SHP77 treated with DMSO at 0.1 percent for 48 hours (cell line): ENCODE data around the gene MRPL37.

Source experiments
- DNase-seq: peaks from one replicate; lab custom pipeline; 2025; lab: John Stamatoyannopoulos, UW

MRPL37 gene

DNA sequence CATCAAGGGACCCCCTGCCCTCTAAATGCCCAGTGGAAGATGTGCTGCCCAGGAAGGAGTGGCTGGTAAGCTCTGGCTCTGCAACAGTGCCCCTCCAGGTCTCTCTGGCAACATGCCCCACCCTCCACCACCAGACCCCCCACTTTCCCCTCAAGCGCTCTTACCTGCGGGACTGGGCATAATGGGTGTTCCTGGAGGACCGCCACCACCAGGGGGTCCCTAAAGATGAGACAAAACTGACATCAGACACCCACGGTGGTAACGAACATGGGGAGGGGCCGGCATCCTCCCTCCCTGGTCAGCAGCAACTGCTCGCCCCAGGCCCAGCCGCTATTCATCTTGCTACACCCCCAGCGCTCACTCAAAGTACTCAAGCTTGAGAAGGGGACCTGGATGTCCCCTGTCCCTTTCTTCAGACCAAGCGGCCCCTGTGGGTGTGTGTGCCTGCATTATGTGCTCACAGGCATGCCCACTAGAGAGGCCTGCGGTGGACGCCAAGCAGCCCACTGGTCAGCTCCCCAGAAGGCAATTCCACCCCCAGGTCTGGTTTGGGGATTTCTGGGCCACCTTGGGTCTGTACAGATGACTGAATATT lies 40.9 kb downstream of the MRPL37 start:
- no peak for DNase-seq

DNA sequence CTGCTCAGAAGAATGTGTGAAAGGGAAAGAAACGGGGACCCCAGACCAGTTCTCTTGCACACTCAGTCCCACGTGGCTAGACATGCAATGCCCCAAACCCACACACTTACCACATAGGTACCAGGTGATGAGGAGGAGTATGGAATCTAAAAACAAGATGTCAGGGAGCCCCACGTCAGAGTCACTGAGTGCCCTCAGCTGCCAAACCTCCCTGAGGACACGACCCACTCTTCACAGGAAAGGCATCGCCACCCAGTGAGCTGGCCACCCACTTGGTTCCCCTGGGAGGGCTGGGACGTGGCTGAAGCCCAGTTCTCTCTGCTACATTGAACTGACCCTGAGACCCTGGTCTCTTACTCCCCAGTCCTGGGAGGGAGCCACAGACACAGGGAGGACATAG lies 41.4 kb downstream of the MRPL37 start:
- no peak for DNase-seq

DNA sequence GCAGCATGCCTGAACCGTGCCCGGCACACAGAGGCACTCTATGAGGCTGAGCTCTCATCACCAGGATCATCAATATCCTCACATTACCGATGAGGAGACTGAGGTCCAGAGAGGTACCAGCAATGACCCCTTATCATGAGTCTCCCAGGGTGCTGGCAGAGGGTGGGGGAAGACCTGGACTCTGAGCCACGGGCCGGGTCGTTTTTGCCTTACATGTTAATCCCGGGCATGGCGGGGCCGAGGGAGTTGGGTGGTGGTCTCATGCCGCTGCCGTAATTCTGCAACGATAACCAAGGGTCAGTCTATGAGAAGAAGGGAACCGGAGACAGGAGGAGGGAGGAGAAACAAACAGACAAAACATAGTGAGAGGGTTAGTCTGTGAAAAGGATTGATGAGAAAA lies 43.1 kb downstream of the MRPL37 start:
- no peak for DNase-seq

DNA sequence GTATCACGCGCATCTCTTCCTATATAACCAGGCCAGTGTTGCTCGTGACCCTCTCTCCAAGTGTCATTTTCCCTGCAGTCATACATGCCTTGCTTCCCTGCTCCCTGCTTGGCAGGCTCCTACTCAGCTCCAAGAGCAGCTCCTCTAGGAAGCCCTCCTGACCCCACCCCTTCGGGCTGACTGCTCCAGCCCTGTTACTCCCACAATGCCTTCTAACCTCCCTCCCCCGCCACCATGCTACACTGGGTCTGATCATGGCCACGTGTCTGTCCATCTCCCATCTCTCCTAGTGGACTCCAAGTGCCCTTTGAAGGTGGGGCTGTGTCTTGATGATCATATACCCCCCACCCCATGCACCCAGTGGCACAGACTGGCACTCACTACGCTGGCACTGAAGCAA lies 44.7 kb downstream of the MRPL37 start:
- DNase-seq = no peak

DNA sequence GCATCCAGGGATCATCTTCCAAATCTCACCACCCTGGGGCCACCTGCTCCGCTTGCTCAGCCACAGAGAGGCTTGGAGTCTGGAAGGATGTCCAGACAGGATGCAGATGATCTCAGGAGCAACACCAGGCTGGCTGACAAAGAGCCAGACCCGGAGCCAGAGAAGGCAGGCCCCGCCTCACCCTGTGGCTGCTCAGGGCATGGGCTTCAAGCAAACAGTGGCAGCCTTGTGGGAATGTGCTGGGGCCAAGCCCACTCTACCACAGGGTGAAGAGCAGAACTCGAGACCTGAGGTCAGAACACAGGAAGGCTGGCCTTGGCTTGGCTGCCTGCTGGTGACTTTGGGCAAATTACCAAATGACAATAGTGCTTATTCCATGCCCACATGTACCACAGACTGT lies 45.5 kb downstream of the MRPL37 start:
- DNase-seq = no peak

DNA sequence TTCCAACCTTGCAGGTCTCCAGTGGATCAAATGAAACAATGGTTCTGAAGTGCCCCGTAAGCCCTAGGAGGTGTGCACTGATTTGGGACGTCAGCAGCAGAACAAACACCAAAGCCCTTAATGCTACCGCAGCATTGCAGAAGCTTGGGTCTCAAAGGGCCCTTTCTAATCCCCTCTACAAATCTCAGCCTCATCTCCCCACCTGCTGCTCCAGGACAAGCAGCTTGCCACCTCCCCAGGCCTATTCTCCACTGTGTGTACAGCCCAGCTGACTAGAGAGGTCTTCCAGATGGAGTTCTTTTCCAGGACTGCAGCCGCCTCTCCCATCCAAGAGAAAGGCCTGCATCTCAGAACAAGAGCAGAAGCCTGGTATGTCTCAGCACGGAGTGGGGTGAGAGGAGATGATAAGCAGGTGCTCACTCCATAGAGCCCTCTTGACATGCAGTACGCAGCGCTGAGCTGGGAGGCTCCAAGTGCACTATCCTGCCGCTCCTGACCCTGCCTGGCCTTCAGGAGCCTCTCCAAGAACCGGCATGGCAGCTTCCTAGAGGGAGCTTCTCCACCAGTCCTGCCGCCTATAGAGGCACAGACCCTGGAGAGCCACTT lies 46.3 kb downstream of the MRPL37 start:
- no peak for DNase-seq

DNA sequence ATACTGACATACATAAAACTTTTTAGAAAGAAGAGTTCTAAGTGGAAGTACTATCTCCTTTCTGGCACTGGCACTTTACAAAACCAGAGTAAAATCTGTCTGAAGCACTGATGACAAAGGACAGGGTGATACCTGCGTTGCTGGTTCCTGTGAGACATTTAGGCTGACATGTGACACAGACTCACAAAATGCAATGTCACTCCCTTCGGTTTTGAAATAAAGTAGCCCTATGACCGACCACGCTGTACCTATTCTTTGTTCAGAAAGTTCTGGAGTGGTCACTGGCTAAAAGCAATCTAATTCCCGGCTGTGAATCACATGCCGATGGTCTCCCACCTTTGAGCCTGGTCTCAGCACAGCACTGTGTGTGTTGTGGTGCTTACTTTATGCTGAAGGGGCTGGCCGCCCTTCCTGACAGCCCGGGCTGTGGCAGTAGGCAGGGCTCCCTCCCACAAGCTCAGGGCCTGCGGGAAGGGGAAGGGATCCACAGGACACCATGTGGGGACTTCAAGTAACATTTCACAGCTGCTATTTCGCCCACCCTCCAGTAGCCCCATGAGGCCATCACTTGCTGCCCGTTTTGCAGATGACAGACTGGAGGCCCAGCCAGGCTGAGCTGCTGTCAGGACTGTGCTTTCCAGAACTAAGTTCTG lies 48.0 kb downstream of the MRPL37 start:
- no peak for DNase-seq

DNA sequence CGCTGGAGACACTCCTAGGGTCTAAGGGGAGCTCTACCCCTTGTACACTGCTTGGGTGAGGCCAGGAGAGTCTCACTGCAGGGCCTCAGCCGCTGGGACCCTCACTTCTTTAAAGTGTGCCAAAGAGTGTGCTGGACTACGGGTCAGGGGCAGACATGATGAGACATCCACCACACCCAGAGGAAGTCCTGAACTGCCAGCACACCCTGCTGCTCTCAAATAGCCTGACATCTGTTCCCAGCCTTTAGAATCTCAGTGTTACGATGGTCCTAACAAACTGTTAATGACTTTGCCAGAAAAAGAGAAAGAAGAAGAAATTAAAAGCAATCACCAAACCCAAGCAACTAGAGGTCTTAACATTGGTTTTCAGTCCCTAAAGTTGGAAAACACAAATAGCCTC lies 49.0 kb downstream of the MRPL37 start:
- no peak for DNase-seq

DNA sequence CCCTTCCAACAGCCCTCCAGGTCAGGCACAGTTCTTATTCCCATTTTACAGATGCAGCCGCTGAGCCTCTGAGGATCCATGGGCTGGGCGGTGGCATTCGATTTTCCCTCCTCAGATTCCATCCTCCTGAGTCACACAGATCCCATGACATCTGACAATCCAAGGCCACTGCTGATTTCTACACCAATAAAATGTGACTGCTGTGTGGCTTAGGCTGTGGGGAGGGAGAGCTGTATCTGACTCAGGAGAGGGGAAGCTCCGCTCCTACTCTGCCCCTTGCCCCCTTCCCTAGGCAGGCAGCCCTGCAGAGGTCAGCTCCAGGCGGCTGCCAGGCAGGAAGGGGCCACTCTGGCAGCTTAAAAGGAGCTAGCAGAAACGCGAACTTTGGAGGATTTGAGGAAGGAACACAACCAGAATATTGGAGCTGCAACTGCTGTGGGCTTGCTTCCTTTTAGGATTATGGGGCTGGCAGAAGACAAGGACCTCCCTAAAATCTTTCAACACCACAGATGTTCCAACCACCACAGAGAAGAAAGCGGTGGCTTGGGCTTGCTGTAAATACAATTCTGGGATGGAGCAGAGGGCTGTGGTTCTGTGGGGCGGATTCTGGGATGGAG lies 50.0 kb downstream of the MRPL37 start:
- DNase-seq = no peak

DNA sequence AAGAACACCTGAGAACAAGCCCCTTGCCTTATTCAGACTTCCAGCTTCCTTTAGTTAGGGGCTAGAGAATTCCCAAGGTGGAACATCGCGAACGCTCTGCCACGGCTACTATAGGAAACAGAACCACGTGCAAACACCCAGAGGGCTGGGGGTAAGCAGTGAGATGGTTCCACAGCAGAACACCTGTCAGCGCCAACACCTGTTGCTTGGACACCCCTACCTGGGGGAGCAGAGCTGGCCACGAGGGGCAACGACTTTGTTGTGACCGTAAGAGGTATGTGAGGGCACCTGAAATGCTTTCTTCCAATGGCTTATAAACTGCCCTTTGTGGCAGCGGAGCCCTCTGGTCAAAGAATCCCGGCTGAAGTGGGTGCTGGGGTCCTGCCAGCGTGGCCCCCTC lies 50.7 kb downstream of the MRPL37 start:
- no peak for DNase-seq

DNA sequence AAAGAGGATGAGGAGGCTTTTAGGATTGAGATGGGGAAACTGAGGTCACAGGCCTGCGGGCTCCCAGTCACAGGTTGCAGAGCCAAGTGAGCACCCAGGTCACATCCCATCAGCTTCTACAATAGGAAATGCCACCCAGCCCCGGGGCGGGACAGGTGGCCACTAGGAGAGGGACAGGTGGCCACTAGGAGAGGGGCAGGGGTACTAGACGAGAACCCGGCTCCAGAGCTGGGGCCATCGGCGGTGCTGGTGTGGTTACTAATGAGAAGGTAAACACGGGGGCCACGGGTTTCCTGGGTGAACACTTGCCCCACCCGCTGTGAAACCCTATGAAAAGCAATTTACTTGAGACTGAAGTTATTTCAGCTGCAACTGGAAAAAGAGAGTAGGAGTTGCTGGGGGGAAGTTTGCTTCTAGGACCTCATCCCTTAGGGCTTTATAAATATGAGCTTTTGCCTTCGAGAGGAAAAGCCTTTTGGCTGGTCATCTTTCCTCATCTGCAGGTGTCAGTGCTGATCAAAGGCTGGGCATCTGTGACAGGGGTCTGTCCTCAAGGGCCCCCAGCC lies 52.5 kb downstream of the MRPL37 start:
- no peak for DNase-seq

DNA sequence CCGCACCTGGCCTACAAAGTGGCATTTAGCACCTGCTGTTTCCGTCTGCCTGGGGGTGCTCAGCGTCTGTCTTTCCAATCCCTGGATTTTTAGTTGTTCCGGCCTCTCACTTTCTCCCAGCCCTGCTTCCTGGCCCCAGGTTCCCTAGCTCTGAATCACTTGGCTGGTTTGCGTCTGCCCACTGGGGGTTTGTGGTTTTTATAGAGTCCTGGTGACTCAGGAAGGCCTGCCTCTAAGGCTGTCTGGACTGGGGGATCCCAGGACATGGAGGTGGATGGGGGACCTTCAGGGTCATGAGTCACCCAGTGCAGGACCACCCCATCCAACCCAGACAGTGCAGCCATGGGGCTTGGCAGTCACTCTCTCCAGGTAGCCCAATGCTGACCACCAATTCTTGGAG lies 53.5 kb downstream of the MRPL37 start:
- no peak for DNase-seq

DNA sequence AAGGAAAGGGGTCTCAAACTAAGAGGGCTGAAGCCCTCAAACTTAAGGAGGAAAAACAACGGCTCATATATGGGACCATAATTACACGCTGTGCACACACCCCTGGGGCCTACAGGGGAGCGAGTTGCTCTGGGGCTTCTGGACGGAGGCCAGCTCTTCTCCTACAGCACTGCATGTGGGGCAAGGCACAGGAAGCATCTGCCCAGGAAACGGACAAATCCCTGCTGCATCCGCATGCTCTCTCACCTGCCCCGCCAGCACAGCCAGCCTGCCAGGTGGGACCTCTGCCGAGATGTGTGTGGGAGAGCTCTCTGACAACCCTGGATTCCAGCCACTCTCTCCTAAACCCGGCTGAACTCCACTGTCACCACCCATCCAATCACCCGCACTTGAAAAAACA lies 54.1 kb downstream of the MRPL37 start:
- peak; percentile 70 for DNase-seq

DNA sequence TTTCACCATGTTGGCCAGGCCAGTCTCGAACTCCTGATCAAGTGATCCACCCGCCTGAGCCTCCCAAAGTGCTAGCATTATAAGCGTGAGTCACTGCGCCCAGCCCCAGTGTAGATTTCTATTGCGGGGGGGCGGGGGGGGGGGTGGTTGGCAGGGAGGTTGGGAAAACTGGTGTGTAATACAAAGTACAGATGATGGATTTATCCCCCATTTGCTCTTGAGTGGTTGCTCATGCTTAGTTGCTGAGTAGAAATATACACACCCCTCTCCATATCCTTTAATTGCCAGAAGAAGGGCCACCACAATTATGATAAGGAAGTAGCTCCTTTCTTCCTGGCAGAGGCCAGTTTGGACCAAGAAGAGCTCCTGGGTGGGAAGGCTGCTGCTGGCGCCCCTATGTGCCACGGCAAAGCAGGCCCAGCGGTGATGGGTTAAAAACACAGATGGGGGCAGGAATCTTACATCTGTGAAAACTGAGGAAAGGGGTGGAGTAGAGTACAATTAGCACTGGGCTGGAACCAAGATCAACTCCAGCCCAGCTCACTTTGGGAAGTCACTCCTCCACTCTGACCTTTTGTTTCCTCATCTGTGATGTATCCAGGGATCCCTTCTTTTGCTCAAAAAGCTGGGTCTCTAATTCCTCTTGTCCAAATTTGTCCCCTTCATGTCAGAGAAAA lies 55.2 kb downstream of the MRPL37 start:
- no peak for DNase-seq

DNA sequence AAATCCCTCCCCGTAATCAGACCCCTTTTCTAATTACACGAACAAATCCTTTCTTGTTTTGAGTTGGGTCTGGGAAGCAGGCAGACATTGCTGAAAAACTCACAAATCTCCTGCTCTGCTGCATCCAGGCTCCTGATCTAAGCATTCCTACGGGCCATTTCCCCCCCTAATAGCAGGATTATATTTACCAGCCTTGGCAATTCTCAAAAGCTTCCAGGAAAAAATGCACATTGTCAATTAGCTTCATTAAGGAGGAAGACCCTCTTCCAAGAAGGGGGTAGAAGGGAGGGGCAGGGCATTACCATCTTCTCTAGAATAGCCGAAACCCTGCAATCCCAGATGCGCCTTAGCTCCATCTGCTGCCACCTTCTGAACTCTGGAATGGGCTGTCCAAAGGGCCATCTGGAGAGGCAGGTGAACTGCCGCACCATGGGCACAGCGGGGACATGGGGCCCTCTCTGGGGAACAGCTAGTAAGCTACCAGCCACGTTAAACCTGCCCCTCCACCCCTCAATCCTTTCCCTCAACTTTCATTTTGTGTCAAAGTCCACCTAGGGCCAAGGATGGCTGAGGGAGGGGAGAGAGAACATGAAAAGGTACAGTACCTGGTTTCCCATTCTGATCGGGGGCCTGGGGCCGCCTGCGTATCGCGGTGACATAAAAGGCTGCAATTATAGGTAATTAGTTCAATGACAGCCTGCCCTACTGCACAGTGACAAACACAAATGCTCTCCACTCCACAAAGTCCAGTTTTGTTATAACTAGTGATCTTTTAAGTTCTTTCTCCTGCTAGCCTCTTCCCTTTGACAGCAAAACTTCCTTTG lies 56.8 kb downstream of the MRPL37 start:
- DNase-seq = no peak

DNA sequence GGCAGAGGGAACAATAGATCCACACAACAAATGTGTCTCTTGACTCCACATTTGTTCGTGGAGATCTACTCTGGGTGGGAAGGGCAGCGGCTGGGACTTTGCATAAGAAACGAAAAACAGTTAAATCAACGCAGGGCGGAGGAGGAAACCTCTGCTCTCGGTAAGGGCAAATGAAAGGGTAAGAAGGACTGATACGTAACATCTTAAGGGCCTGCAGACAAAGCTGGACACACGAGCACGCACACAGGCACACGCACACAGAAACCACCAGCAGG lies 57.3 kb downstream of the MRPL37 start:
- no peak for DNase-seq

DNA sequence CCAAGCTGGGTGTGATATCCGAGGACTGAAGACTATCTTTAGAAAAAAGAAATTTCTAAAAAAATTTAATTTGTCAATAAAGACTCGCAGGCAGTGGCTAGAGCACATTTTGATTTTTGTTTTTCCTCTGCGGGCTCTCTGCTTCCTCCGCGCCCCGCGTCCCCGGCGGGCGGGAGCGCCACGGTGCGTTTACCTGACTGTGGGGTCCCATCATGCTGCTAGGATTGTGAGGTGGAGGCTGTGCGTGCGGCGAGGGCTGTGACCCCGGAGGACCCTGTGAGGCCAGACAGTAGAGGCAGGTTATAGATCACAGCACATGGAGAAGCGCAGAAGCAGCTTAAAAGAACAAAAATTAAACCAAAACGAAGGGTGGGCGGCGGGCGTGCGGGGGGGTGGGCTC lies 57.9 kb downstream of the MRPL37 start:
- no peak for DNase-seq

DNA sequence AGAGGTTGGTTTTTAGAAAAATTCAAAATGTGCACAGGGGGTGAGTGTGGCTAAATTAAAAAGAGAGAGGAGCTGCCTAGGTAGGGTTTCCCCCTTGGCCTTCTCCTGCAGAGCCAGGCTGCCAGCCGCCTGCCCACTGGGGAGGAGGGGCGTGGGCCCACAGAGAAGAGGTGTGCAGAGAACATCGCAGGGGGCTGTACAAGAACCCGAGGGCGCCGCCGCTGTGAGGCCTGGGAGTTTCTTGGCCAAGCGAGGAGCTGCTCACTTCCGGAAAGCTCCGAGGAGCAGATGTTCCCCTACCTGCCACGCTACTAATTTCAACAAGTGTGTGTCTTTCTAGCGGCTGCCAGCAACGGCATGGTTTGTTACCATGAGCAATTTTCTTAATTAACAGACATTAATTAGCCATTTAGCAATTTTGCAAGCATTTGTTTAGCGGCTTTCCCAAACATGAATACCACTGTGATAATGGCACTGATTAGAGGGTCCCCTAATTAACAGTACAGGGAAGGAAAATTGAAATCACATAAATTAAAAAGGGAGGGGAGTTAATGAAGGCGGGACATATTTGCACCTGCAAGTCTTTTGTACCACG lies 59.7 kb downstream of the MRPL37 start:
- DNase-seq = no peak

DNA sequence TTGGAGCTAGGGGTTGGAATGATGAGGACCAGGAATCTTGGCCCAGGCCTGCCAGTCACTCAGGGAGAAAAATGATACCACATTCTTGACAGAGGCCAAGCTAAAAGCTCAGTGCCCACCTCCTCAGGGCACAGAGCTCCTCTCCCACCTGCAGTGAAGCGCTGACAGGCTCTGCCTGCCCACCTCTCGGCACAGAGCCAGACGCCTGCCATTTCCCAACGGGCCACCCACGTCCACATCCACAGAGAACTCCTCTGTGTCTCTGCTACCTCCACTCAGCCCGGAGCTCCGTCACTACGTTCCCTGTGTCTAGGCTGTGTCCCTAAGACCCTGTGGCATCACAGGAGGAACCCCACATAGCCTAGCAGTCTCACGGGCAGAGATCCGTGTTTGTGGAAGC lies 60.8 kb downstream of the MRPL37 start:
- no peak for DNase-seq

DNA sequence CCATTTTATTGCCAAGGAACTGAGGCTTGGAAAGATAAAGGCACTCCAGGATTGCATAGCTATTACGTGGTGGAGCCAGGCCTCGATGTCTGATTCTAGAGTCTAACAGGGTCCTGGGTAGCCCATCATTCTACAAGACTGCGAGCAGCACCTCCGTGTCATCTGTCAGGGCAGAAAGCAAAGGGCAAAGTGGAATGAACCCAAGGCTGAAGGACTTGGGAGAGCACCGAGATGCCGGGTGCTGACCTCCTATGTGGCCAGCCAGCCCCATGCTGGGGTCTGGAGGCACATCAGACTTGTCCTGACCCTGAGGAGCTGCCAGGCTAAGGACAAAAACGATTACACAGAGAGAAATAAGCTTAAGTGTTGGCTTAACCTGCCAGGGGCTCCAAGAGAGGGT lies 62.3 kb downstream of the MRPL37 start:
- DNase-seq = no peak

DNA sequence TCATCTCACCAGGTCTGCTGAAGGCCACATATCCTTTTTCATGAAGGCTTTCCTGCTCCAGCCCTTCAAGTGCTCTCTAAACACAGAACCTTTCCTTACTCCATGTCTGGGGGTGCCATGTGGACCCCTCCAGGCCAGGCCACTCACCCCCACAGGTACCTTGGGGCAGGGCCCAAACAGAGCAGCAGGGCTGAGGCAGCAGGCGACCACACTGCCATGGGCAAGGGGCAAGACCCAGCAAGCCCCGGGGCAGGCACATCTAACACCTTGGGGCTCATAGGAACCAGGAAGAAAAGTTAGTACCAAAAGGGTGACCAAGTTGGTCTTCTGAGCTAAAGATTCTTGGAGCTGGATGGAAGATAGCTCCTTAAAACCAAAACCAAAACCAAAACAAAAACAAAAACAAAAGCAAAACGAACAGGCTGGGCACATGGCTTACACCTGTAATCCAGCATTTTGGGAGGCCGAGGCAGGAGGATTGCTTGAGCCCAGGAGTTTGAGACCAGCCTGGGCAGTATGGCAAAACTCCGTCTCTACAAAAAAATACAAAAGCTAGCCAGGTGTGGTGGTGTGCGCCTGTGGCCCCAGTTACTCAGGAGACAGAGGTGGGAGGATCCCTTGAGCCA lies 63.7 kb downstream of the MRPL37 start:
- DNase-seq = no peak
